GM23248 (cell line): ENCODE data around the gene DPT.

Source experiments
- EZH2 ChIP-seq: fragments of 200-600 bp; sonication (generic); IDR thresholded peaks from 2 replicates; pipeline ENCODE4 v1.6.1; 2018; ENCODE audit warnings: antibody characterized with exemption, mild to moderate bottlenecking; ENCODE audit not compliant: insufficient read depth, poor library complexity, severe bottlenecking
- EZH2phosphoT487 ChIP-seq: fragments of 200-600 bp; sonication (generic); IDR thresholded peaks from 2 replicates; pipeline ENCODE4 v1.6.1; 2018; ENCODE audit warnings: antibody characterized with exemption, moderate library complexity, mild to moderate bottlenecking, low read depth; ENCODE audit not compliant: insufficient read depth

DNA sequence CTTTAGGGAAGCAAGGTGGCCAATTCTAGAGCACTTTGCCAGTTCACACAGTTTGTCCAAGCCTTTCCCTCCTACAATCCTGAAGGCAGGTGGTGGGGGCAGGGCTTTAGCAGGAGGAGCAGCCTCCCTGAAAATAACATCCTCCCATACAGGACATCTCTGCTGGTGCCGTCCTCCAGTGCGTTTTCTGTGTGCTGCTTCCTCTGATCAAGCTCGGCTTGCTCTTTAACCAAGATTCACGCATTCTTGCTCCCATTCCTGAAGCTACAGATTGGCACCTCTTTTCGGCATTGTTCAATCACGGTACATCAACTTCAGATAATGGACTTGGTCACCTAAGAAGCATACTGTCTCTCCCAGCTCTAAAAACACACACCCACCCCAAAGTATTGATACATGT is 7.5 kb upstream of the DPT start:
- TF ChIP-seq EZH2, result no peak
- TF ChIP-seq EZH2phosphoT487, result no peak
